DMS153 treated with DMSO at 0.1 percent for 48 hours (cell line): ENCODE results near the gene DGKI.

Experiments used
- DNase-seq: peaks from one replicate; lab custom pipeline; 2025; ENCODE audit not compliant: unreplicated experiment; lab: John Stamatoyannopoulos, UW

DGKI gene

DNA sequence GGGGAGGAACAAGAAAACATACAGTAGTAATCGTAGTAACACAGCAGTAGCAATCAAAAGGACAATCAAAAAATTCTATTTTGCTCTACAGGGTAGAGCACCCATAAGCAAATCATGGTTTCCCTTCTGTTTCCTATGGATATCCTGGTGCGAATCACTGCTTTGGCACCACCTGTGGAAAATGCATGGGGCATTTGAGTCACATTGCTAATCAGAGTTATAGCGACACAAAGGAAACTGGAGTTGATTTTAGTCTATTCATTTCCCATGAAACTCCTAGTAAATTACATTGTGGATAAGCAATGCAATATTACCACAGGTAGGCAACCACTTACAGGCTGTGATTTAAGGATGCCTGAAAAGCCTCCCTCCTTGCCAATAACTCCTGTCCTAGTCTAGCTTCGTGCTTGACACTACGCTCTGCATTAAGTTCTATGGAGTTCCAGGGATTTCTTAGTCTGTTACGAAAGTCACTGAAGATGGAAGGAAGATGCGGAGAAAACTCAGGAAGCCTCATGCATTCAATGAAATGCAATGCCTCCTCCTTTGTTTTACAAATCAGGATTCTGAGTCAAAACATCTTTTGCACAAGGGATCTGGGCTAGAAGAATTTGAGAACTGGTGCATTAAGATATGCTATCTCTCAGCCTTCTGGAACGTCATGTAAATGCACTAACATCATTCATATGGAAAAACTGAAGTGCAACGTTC is 188.4 kb downstream of the DGKI start:
- no peak for DNase-seq

DNA sequence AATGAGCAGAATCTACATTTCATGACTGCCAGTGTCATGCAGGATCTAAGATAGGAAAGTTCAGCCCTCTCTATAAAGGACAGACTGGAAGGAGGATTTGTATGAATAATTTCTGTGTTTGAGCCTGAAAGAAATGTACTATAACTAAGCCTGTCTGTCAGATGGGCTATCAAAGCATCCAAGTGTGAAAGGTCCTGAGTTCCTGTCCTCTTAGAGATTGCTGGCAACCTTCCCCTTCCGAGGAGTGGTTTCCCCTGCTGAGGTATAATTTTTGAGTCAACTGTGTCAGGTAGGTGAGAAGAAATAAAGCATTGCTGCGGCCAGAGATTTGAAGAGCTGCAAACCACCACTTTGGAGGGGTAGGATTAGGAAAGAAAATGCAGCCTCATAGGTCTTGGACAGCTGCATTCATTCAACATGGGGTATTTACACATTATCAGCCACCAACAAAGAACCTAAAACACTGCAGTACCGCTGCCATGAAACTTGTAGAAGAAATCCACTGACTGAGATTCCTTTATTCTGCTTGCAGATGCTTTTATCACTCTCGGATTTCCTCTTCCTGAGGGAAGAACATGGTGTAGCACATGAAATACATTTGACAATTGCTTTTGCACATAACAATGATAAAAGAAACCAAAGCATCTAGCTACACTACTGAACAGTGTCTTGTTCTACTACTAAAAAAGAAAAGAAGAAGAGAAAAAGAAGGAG is 189.1 kb downstream of the DGKI start:
- no peak for DNase-seq

DNA sequence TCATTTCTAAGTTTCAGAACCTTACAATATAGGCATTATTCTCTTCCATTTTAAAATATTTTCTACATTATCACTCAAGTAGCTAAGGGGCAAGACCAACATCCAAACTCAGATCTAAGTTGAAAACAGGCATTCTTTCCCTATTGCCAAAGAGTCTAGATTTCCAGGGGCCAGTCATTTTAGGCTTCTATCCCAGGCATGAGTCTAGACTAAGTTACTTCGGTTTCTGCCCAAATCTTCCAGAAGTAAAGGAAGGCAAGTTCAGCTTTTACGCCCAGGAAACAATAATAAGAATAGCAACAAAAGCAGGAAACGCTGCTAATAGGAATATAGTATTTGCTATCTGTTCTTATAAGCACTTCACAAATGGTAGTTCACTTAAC is 189.9 kb downstream of the DGKI start:
- DNase-seq: no peak

DNA sequence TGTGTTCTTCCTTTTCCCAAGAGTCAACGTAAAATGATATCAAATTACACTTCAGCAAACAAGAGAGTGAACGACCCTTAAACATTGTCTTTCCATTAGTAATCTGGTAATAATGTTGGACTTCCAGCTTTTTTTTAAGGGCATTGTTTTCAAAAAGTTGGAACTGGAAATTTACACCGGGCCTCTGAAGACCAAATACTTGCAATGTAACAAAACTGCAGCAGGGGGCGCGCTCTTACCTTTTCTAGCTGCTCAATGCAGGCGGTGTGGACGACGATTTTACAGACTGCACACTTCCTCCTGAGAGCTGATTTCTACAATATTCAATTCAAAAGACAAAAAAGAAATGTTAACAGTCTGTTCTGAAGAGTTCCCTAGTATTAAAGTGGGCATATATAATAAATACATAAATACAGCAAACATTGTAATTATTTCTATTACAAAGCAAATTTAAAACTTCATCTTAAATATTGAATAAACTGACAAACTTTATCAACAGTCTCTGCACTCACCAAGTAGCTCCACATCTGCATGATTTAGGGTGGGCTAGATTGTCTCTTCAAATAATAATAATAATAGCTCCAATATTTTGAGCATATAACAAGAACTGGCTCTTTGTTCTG is 190.4 kb downstream of the DGKI start:
- DNase-seq: peak; percentile 33

DNA sequence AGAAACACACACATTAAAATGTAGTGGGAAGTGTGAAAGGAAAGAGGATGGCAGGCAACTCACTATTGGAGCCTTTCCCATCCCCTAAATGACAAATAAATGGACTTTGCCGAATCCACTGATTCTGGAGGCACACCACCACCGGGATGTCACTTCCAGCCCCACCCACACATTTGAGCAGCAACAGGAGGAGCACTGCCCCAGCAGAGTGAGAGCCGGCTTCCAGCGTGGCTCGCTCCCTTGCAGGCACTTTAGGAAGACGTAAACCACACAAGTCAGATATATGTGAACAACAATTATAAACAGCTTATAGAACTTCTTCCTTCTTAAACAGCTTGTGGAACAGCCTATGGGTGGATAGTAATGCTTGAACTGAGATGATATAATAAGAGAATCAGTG is 191.0 kb downstream of the DGKI start:
- no peak for DNase-seq

DNA sequence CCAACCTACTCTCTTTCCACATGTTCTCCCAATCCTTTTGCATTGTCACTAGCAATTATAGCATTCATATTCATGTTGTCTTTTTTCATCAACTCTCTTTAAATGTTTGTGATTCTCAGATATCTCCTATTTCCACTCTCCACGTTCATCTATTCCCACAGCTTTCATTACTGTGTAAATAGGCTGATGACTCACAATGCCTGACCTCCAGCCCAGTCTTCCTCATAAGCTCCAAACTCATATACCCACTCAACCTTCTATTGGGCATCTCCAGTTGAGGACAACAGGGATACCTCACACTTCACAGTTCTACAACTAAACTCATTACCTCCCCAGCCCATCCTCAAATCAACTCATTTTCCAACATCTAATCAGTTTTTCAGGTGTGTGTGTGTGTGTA is 194.1 kb downstream of the DGKI start:
- DNase-seq: no peak

DNA sequence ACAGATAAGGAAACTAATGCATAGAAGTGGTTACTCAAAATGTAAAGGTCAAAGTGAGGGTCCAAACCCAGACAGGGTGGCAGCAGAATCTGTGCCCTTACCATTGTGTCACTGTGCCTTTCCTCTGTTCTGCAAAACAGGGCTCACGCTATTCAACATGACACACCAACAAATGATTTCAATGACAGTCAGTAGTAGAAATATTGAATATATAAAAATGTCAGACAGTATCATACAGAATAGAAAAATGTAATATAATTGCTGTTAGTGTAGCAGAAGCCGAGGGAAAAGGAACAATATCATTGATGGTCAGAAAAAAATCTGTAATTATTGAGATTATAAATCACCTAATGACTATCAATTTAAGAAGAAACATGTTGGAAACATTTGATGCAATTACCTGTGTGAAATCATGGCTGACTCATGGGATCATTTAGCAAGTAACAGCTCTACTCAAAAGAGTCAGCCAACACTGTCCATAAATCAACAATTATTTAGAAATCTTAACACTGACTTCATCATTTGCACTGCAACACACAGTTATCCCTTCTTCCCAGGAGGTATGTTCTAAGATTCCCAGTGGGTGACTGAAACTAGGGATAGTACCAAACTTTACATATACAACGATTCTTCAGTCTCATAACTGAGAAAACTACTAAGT is 198.7 kb downstream of the DGKI start:
- DNase-seq: no peak

DNA sequence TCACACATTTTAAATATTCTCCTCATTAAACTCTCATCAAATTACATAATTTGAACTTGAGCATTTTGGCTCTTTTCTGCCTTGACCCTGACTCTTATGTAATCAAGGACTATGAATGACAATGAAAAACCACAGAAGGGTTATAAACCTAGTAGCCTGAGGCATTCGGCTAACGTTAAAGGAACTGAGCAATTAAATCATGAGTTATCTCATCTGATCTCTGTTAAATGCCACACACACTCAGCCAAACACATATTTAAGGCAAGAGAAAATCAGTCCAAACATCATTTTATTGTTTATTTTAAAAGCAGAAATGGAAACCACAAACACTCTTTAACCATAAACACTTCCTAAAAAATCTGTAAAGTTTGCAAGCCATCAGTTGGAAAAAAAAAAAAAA is 204.3 kb downstream of the DGKI start:
- no peak for DNase-seq

DNA sequence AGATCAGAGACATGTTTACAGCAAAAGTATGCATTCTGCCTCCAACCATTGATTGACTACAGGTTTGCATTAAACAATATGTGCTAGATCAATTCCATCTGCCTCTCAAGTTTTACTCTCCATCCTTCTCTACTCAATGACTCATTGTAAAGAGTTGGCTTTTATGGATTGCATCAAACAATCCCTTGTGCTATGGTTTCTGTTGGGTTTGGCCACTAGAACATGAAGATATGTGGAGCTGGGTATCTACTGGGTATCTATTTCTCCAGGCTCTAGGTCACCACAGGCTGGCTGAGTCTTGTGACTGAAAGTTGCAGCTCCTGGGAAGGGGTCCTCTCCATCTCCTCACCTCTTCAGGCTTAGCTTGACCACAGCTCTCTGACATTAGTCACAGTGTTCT is 204.7 kb downstream of the DGKI start:
- no peak for DNase-seq

DNA sequence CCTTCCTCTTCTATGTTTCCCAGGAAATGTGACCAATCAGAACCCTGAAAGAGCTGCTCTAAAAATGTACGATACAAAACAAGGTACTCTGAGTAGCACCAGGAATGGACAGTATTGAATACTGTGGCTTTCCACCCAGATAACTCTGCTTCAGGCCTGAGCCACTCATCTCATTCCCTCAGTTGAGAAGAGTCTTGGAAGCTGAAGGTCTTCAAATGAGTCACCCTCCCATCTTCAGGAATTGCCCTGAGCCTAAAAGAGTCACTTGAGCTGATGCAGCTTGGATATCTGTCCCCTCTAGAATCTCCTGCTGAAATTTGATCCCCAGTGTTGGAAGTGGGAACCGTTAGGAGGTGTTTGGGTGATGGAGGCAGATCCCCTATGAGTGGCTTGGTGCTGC is 210.4 kb downstream of the DGKI start:
- DNase-seq: no peak

DNA sequence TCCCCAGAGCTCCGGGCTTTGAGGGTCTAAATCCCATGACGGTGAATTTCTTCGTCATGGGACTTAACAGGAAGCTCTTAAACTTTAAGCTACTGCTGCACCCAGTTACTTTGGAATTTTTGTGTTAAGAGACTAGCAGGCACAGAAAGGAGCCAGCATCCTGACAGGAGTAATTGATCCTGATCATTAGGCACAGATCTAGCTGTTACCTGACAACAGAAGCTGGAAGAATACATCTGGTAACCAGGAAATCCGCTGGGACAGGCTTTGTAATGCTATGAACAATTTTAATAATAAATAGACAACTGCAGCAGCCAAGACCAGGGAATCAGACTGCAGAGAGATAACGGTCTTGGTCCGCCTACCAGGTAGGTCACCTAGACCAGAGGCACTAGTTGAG is 210.9 kb downstream of the DGKI start:
- DNase-seq: no peak

DNA sequence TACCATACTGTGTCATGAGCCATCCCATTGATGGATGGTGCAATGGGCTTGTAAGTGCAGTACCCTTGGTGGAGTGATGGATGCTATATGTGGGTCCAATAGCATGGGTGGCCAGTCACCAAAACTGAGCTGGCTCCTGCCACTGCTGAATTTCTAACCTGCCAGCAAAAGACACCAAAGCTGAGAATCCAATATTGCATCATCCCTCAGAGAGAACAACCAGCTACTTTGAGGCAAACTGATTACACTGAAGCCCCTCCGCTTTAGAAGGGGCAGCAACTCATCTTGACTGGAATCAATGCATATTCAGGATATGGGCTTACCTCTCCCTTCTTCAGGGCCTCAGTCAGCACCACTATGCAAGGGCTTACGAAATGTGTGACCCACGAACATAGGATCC is 211.6 kb downstream of the DGKI start:
- no peak for DNase-seq

DNA sequence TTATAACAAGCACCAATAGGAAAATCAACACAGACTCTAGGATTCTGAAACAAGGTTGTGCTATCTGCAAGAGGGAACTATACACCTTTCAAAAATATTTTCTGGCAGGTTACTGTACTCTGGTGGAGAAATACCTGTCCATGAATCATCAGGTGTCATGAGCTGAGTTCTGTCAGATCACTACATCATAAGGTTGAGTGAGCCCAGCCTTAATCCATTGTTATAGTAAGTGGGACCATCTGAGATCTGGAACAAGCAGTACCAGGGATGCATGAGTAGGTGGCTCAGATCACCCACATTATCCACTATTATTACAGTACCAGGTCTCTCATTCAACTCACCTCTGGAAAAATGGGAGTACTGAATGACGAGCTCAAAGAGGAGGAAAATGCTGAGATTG is 212.4 kb downstream of the DGKI start:
- no peak for DNase-seq

DNA sequence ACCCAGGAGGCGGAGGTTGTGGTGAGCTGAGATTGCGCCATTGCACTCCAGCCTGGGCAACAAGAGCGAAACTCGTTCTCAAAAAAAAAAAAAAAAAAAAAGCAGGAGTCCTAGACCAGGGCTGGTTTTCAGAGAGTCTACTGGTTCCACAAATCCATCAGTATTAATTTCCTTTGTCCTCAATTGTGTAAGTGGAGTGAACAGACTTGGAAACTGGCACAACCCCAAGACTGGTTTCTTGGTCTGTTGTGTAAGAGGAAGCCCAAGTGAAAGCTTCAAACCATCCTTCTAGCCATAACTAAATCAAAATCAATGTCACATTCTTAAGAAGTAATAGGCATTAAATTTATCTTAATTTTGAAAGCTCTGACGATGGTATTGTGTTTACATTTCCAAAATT is 213.6 kb downstream of the DGKI start:
- no peak for DNase-seq

DNA sequence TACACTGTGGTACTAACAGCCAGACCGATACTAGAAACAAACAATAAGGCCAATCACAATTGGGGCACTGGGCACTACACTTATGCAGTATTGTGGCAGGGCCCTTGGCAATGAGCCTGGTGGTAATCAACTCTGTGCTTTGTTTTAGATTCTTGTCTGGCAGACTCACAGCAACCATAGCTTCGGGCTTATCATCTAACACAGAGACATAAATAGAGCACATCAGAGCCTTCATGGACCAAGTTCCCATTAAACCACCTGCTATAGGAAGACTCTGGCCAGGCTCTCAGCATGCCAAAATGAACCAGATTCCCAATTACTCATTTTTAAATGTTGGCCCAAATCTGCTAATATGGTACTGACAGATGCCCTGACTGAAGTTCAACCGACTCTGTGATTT is 218.6 kb downstream of the DGKI start:
- DNase-seq: no peak

DNA sequence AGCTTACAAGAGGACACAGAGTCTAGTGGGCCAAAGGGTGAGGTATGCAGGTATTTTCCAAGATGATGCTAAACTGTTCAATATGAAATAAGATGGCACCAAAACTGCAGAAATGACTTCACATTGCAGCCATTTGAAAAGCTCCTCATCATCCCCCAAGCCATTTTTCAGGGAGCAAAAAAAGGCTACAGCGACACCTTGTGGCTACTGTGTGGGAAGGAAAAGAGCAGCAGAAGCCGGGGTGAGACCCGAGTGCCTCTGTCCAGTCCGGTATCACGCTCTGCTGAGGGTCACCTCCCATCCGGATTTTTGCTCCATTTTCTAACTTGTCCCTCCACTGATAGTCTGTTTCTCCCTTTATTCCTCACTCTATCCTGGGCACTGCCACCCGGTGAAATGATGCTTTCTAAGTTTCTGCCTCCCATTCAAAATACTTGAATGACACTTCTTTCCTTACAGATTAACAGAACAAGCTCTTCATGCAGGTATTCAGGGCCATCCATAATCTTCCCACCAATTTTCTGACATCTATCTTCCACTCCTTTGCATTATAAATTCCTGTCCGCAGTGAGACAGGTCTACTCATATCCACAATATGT is 220.2 kb downstream of the DGKI start:
- peak; percentile 7 for DNase-seq

DNA sequence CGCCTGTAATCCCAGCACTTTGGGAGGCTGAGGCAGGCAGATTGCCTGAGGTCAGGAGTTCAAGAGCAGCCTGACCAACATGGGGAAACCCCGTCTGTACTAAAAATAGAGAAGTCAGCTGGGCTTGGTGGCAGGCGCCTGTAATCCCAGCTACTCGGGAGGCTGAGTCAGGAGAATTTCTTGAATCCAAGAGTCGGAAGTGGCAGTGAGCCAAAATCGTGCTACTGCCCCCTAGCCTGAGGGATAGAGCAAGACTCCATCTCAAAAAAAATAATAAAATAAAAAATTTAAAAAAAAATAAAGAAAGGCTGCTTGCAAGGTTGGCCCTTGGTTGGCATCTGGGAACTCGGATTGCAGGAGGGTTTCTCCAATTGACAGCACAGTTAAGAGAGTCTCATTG is 221.6 kb downstream of the DGKI start:
- DNase-seq: no peak

DNA sequence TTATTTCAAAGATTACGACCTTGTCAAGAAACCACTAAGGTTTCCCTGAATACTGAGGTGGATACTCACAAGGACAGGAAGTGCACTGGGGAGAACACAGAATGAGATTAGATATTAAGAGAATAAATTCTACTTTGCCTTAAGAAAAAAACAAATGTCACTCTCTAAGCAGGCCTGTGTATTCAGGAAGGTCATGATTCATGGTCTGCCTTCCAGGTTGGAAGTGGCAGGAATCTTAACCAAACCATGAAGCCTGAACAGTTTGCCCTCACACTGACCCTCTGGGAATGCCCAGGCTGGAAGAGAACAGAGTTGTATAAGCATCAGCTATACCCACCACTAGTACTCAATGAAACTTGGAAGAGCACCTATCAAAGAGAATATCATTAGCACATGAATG is 227.6 kb downstream of the DGKI start:
- no peak for DNase-seq

DNA sequence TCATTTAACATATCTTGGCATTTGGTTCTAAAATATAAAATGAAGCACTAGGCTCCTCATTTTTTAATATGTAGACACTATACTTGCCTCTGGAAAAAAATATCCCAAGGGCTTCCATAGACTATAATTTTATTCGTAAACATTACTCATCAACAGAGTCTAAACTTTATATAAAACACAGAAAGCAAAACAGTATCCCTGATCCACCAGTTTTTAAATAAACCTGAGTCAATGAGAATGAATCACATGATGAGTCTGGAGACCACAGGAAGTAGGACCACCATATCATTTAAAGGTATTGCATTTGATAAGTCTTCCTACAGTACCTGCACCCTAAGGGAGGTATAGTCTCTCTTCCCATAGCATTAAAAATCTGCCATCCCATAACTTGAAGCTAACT is 228.0 kb downstream of the DGKI start:
- DNase-seq: no peak

DNA sequence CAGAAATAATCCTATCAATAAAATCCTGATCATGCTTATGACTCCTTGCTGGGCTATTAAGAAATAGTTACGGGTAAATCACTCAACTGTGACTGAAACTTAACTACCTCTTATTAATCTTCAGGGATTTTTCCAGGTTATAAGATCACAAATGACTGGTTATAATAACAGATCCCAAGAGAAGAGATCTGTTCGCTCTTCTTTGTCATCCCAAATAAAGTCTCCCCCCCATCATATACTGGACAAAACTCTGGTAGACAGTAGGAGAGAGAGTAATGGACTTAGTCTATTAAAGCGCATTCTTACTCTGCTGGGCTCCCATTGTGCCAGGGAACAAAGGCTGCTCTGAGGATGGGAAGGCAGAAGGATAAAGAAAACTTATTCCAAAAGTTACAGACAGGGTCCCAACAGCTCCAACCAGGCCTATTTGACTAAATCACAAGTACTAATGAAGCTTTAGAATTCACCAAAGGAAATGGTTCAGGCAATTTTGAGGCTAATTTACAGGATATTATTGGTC is 233.7 kb downstream of the DGKI start:
- no peak for DNase-seq

DNA sequence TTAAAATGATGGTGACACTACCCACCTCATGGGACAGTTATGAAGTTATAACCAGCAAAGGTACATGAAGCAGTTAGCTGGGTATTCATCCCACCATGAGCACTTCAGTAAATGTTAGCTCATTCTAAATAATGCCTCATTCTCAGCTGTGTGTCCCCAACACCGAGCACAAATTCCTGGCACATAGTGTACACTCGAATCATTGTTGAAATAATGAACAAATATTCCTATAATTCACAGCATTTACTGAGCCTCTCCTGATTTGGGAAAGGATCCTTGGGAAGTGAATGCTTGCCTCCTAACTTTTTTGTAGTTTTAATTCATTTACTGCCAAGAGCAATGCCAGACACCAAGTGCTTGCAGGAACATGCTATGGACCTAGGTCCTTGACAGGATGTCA is 235.2 kb downstream of the DGKI start:
- no peak for DNase-seq
